ENCODE results near the gene B4GALNT2.
"Not testable (repeated sequence)": the region's sequence is repeated elsewhere in the genome, so short reads cannot be mapped to it uniquely, and the experiment has no call there.

B4GALNT2 gene

GRCh38 chr17:49175978-49176377 is 43.4 kb downstream of the B4GALNT2 start:
- in situ Hi-C loops (cut with MboI; ENCODE audit: low sequenced_read_pairs): not testable (repeated sequence)

DNA sequence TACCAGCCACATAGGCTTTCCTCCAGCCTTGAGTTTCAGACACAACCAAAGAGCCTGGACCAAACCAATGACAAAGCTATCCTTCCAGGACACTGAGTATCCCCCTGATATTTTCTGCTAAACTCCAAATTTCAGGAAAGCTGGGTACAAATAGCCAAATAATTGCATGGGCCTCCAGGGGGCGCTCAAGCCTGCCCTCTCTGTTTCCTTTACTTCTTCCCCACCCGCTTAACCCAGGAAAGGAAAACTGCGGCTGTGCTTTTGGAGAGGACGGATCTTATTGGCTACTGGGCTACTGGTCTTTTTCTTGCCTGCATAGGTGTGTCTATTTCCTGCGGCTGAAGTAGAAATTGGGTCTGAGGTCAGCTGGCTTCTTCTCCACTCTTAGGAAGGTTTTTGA is 47.7 kb downstream of the B4GALNT2 start:
- in situ Hi-C loops (cut with MboI; ENCODE audit: low sequenced_read_pairs): no loop called here

DNA sequence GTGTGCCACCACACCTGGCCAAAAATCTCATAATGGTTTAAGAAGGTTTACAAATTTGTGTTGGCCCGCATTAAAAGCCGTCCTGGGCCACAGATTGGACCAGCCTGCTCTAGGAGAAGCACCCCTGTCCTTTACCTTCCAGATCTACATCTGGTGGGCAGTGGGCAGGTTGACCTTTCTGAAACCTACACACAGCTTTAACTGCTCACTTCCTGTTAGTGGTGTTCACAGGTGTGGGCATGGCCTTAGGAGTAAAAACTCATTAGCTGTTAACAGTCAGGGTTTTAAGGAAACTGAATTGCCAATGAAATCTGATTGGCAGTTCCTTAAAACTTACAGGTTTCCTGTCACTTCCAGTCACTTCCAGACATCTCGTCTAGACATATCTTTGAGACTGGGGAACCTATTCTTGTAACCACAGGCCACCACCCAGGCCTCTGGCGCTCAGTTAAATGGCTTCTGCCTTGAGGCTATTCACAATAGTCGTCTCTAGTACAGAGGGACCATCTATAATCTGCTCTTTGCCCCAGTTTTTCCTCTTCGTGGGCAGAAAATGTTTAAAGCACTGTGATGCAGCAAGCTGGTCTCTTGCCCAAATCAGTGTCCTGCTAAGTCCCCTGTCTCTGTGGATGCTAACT is 48.5 kb downstream of the B4GALNT2 start:
- in situ Hi-C loops (cut with MboI; ENCODE audit: low sequenced_read_pairs): no loop called here

GRCh38 chr17:49183341-49183740 is 50.8 kb downstream of the B4GALNT2 start:
- in situ Hi-C loops (cut with MboI; ENCODE audit: low sequenced_read_pairs): no loop called here

DNA sequence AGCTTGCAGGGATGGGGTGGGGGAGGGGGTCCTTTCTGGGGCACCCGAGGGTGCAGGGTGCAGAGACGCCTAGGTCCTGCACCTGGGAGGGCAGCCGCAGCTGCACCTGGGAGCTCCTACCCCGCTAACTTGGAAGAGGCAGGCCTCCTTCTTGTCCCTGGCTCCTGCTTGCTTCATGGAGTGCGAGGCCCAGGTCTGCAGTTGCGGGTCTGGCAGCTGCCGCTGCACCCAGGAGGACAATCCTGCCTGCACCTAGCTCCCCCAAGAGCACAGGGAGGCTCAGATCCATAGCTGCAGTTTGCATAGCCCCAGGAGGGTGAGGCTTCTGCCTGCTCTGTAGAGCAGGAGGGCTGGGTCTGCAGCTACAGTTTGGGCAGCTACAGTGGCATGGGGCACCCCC is 51.2 kb downstream of the B4GALNT2 start:
- in situ Hi-C loops (cut with MboI; ENCODE audit: low sequenced_read_pairs): no loop called here

- in situ Hi-C loops (cut with MboI; ENCODE audit: low sequenced_read_pairs): not testable (repeated sequence)
These were observed 52.0 kb downstream of the B4GALNT2 start for GRCh38 chr17:49184522-49184921.

- in situ Hi-C loops (cut with MboI; ENCODE audit: low sequenced_read_pairs): not testable (repeated sequence)
These were observed 52.8 kb downstream of the B4GALNT2 start for GRCh38 chr17:49185381-49185780.

- in situ Hi-C loops (cut with MboI; ENCODE audit: low sequenced_read_pairs): no loop called here
These were observed 54.7 kb downstream of the B4GALNT2 start for GRCh38 chr17:49187301-49187700.

- in situ Hi-C loops (cut with MboI; ENCODE audit: low sequenced_read_pairs): no loop called here
These were observed 58.4 kb downstream of the B4GALNT2 start for GRCh38 chr17:49190932-49191331.

DNA sequence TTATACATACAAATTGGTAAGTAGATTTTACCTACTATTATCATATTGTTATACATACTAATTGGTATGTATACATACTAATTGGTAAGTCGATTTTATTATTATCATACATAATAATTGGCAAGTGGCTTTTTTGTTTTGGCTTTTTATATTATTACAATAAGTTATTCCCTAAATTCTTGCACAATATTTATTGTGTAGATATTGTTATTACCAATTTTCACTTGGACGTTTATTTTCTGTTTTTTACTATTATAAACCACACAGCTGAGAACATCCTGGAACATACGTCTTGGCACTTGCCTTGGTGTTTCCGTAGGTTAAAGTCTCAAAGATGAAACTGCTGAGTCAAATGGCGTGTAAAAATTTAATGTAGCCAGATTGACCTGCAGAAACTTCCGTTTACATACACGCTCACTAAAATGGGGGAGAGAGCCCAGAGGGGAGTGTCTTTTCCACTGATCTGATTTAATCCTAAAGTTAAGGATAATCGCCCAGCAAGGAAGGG is 58.9 kb downstream of the B4GALNT2 start:
- in situ Hi-C loops (cut with MboI; ENCODE audit: low sequenced_read_pairs): no loop called here

DNA sequence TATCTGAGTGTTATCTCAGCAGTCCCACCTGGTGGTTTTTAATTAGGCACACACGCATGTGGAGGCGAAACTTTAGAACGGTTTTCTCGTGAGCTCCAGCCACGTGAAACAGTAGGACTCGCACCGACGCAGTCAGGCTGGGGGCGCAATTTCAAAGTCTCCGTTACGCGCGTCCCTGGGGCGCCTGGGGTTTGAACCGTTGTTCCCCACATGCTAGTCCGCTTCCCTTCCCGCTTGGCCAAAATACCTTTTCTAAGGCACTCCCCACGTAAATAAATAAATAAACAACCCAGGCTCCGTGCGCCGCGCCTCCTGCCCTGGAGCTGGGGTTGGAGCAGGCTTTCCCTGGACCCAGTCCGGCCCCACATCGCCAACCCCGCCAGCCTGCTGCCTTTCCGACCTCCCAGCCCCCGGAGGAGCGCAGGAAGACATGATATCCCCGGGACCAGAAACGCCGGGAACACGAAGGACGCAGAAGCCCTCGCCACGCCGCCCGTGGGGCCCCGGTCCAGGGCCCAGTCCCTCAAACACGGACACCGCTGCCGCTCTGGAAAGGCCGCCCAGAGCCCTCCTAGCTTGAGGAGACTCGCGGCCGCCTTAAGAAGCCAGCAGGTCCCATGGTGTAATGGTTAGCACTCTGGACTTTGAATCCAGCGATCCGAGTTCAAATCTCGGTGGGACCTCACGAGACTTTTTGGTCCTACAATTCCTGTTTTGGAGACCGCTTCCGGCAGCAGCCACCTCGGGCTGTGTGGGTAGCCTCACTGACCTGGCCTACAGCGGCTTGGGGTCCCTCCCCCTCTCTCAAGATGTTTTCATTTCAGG is 59.6 kb downstream of the B4GALNT2 start:
- in situ Hi-C loops (cut with MboI; ENCODE audit: low sequenced_read_pairs): no loop called here

- in situ Hi-C loops (cut with MboI; ENCODE audit: low sequenced_read_pairs): no loop called here
These were observed 61.1 kb downstream of the B4GALNT2 start for GRCh38 chr17:49193513-49194296.

GRCh38 chr17:49194297-49194607 is 61.7 kb downstream of the B4GALNT2 start:
- in situ Hi-C loops (cut with MboI; ENCODE audit: low sequenced_read_pairs): no loop called here

GRCh38 chr17:49195751-49196150 is 63.2 kb downstream of the B4GALNT2 start:
- in situ Hi-C loops (cut with MboI; ENCODE audit: low sequenced_read_pairs): no loop called here

DNA sequence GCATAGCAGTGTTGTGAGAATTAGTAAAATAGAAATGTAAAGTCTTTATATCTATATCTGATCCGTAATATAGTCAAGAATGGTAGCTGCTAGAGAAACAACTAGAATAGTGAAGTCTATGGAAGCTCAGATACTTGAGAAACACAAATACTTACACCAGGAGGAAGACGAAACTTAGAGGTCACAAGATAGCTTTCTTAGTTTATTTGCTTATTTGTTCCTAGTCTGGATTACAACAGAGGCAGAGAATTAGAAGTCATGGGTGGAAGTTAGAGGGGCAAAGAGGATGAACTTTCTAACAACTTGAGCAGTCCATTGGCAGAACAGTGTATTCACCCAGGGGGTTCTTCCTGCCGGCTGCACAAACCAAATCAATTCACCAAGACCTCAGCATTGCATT is 64.0 kb downstream of the B4GALNT2 start:
- in situ Hi-C loops (cut with MboI; ENCODE audit: low sequenced_read_pairs): no loop called here

DNA sequence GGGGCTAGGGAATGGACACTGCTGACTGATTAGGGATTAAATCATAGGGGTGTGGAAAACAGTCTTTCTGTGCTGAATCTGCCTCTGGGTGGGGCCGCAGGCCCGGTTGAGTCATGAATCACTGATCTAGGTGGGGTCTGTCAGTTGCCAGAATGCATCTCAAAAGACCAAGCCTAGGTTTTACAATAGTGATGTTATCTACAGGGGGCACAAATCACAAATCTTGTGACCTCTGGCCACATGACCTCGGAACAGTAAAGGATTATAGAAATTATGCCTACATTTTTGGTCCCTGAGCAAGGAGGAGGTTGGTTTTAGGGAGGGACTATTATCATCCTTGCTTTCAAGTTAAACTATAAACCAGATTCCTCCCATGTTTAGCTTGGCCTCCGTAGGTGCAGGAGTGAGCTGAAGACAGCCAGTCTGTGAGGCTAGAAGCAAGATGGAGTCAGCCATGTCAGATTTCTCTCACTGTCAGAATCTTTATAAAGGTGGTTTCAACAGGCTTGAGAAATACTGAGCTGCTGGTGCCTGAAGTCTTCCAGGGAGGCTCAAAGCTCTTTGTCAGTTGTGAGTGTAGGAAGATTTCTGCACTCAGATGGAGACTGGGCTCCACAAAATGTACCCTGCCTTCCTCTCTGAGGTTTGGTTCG is 64.9 kb downstream of the B4GALNT2 start:
- in situ Hi-C loops (cut with MboI; ENCODE audit: low sequenced_read_pairs): no loop called here

- in situ Hi-C loops (cut with MboI; ENCODE audit: low sequenced_read_pairs): no loop called here
These were observed 65.6 kb downstream of the B4GALNT2 start for GRCh38 chr17:49198211-49198610.

GRCh38 chr17:49200423-49201083 is 68.0 kb downstream of the B4GALNT2 start:
- in situ Hi-C loops (cut with MboI; ENCODE audit: low sequenced_read_pairs): no loop called here

GRCh38 chr17:49201481-49201927 is 68.9 kb downstream of the B4GALNT2 start:
- in situ Hi-C loops (cut with MboI; ENCODE audit: low sequenced_read_pairs): no loop called here

- in situ Hi-C loops (cut with MboI; ENCODE audit: low sequenced_read_pairs): no loop called here
These were observed 71.2 kb downstream of the B4GALNT2 start for GRCh38 chr17:49203796-49204195.
